ENCODE measurements around the gene VLDLR.

The VLDLR gene

GRCh38 chr9:2622461-2623287, 1.1 kb downstream of the VLDLR start:
- peak; percentile 11 for DNase-seq

GRCh38 chr9:2623288-2624050, 1.9 kb downstream of the VLDLR start:
- DNase-seq, result no peak

DNA sequence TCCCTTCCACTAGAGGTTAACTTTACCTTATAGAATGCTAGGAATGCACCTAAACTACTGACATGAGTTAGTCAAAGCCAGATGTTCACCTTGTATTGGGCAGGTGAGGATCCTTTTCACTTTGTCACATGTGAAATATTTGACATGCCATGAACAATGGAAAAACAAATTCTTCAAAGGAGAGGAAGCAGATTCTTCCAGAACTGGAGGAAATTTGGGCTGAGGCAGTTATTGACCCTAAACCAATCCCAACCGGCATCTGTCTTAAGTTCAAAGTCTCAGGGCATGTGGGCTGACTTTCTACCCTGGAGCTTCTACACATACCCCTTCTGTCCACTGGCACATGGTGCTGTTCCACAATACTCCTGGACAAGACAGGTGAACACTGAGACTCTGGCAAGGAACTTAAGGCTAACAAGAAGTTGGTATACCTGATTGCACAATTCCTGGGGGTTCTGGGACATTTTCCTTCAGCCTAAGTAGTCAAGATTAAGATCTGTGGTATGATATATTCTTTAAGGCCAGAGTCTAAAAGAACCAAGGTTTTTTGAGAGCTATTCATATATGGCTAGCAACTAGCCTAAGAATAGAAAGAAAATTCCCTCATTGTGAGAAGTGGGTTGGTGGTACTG, 2.6 kb downstream of the VLDLR start:
- no peak for DNase-seq

DNA sequence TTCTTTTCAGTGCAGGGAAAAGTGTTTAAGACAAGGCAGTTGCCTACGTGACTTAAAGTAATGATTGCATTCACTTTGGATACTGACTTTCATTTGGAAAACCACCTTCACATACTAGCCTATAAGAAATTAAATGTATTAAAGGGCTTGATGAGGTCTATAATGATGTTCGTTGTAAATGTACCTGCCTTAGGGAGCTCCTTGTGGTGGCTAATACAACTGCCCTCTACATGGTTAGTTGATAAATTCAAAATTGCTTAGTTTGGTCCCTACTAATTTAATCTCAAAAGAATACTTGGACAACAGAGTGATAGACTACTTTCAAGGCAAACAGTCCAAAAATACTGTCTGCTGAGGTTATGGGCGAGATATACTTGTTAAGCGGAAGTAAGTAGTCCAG, 3.8 kb downstream of the VLDLR start:
- no peak for DNase-seq

DNA sequence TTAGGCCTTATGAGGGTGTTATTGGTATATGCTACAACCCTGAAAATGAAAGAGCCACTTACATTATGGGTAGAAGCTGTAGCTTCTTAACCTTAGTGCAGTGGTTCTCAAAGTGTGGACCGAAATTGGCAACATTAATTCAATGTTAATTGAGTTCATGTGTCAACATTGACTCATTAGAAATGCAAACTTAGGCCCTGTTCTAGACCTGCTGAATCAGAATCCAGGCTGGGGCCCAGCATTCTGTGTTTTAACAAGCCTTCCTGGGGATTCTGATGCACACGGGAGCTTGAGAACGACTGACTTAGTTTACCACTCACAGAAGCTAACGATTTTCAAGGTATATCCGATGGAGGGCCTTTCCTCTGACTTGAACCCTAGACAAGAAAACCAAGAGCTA, 7.3 kb downstream of the VLDLR start:
- no peak for DNase-seq

- no peak for DNase-seq
Observed at GRCh38 chr9:2630158-2630557, 8.6 kb downstream of the VLDLR start.

- DNase-seq, result no peak
Observed at GRCh38 chr9:2631263-2631662, 9.7 kb downstream of the VLDLR start.

GRCh38 chr9:2634153-2634552, 12.6 kb downstream of the VLDLR start:
- DNase-seq, result no peak

- DNase-seq, result no peak
Observed at GRCh38 chr9:2634818-2635217, 13.2 kb downstream of the VLDLR start.

DNA sequence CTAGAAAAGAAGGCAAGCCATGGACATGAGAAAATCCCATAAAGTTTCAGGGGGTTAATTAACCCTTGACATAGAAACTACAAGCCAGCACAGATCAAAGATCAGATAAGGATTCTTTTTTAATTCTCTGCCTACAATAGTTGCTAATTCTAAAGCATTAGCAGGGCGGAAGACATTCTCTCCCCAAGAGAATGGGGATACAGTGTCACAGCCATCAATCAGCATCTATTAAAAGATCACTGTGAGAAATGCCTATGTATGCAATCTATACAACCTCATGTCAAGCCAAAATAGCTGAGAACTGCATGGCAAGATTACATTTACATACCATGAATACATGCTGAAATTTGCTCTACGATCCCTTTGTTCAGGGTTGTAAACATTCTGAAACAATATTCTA, 14.3 kb downstream of the VLDLR start:
- no peak for DNase-seq

DNA sequence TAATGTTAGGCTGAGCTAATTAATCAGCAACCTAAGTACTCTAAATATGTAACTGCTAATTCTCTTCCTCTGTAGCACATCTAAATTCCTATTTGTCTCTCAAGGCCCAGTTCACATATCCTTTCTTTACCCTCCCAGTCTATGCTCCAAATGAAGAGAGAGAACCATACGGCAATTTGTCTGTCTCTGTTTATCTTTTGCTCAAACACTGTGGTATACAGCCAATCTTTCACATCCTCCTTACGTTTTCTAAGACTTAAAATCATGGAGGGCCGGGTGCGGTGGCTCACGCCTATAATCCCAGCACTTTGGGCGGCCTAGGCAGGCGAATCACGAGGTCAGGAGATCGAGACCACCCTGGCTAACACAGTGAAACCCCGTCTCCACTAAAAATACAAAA, 15.8 kb downstream of the VLDLR start:
- DNase-seq, result no peak

DNA sequence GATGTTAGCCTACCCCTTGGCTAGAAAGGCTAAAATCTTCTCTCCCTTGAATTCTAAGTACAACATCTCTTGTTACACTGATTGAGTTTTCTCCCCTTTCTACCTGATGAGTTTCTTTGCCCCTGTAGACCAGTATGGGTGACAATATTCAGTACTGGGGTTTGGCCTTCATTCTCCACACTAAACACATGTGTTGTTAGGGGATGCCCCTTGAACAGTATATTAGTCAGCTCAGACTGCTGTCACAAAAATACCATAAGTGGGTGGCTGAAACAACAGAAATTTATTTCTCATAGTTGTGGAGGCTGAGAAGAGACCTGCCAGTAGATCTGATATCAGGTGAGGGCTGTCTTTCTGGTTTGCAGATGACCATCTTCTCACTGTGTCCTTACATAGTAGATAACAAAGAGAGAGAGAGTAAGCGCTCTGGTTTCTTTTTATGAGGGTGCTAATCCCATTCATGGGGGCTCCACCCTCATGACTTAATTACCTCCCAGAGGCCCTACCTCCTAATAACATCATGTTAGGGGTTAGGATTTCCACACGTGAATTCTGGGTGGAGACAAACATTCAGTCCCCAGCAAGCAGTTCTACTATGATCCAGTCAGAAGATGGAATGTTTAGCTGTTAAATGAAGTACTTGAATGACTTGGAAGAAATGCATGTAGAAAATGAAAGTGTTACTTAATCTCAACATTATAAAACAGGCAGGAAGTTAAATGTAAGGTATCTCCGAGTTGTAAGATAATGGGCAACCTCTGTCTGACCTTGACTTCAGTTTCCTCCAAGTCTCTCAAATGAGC, 17.5 kb downstream of the VLDLR start:
- no peak for DNase-seq

- DNase-seq, result no peak
Observed at GRCh38 chr9:2639786-2640185, 18.2 kb downstream of the VLDLR start.

- no peak for DNase-seq
Observed at GRCh38 chr9:2640570-2640969, 19.0 kb downstream of the VLDLR start.

DNA sequence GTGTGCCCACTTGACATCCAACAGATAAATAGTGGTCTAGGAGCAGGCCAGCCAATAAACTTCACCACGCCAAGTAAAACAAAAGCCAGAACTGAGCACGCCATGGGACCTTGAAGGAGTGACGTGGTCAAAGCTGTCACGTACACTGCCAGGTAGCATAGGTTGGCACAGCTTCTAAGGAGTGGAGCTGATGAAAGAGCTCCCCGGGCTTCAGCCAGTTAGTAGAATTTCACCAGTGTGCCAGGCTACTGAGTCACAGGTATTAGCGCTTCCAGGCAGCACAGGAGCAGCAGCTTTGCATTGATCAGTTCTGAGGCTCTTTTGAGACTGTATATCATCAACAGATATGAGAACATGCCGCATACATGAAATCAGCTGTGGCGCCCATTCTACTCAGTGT, 19.4 kb downstream of the VLDLR start:
- no peak for DNase-seq

GRCh38 chr9:2642068-2642467, 20.5 kb downstream of the VLDLR start:
- DNase-seq, result no peak

DNA sequence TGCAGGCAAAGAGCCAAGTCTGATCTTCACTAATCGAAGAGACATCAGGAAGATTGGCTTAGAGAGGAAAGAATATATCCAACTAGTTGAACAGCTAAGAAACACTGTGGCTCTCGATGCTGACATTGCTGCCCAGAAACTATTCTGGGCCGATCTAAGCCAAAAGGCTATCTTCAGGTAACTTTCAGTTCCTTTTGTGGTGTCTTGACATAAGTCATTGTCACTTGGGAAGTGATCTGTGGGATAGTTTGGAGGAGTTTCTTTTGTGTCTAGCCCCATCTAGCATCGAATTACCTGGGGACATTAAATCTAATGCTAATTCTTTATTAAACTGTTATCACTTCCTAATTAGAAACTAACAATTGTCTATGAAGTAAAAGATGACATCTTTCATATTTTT, 24.0 kb downstream of the VLDLR start:
- DNase-seq, result no peak

- DNase-seq, result no peak
Observed at GRCh38 chr9:2655411-2655901, 33.9 kb downstream of the VLDLR start.

DNA sequence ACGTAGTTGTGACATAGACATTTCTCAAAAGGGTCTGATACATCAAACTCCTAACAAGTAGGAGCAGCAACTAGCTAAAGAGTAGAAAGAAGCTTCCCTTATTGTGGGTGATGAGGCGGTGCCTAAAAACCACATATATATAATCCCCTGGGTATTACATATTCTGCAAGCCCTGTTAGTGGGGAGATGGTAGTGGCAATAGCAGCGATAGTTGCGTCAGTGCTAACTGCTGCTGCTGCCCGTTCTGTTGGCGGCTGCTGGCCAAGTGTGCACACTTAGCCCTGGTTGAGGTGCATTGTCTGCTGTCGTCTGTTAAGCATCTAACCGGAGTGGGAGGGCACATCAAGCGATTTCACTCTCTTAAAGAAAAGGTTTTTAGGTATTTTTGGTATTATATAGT, 35.8 kb downstream of the VLDLR start:
- DNase-seq, result no peak

DNA sequence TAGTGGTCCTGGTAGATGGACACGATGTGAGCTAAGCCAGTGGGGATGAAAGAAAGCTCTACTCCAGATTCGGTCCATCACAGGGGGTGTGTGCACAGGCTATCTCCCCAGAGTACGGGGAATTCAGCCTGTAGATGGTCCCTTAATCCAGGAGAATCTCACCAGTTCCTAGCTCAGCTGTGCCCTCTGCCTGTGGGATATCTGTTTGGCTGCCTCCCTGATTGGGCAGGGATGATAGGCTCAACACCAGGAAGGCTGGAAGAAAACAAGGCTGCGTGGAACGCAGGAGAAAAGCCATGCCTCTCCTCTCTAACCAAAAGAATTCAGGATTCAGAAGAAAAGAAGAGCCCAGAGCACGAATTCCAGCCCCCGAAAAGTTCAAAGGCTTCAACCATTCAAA, 40.9 kb downstream of the VLDLR start:
- DNase-seq, result no peak

GRCh38 chr9:2663461-2664173, 42.0 kb downstream of the VLDLR start:
- no peak for DNase-seq
